ENCODE measurements around the gene ZBTB21.

ZBTB21 gene

GRCh38 chr21:42010507-42011495 is 641 bp upstream of the ZBTB21 start:
- Histone ChIP-seq H3K9ac (ENCODE audit: insufficient read length, low read depth) (peak overlapping the region; percentile 92), H3K4me3 (ENCODE audit: insufficient read length, low read depth) (peak overlapping the region; percentile 73), H3K36me3 (ENCODE audit: insufficient read depth, insufficient read length, low read length) (peaks cover 13% of the 10 kb centered on the region), H3K27me3 (ENCODE audit: insufficient read depth, insufficient read length) (peaks cover 17% of the 10 kb centered on the region), H3K9me3 (ENCODE audit: insufficient read depth, low read length) (peaks cover 10% of the 10 kb centered on the region; the same call in 1 of the 2 replicates), H3K4me1 (ENCODE audit: insufficient read depth, insufficient read length) (peaks cover 2% of the 10 kb centered on the region)
- TF ChIP-seq YY1 (IDR thresholded peaks at IDR 0.05; ENCODE audit: insufficient read depth, insufficient read length): no peak
- no peak for TF ChIP-seq SUZ12 (IDR thresholded peaks at IDR 0.05; ENCODE audit: extremely low read depth, insufficient read depth, insufficient read length)
- no peak for TF ChIP-seq ZNF274 (IDR thresholded peaks at IDR 0.05; ENCODE audit: low read depth, low read length)
- no peak for DNase-seq (ENCODE audit: low read depth, low spot score)

DNA sequence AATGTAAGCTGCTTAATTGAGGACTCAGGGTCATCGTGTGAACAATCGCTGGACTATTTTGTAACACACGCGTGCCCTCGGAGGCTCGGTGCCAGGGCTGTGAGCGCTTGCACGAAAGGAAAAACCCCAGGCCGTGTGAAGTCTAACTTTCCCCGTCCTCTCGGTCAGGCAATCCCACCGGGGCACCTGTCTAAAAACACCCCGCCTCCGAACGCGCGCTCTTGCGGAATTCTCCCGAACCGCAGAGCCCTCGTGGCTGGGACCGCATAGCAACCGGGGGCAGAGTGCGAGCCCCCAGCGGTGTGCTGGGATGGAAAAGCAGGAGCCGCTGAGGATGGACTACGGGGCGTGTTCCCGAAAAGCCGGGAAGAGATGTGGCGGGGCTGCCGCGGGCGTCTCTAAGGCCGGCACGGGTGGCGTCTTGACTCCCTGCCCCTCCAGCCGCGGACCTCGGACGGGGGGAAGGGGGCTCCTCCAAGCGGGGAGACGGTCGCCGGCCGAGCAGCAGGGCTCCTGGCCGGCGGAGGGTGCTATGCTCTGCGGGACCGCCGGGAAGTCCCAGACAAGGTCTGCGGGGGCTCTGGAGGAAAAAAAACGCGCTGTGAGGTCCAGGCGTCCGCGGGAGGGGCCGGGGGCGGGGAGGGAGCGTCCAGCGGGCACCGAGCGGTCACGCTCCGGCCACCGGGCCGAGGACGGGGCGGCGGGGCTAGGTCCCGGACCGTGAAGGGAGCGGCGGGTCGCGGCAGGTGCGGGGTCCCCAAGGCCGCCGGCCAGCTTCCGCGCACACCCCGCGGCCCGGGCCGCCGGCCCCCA is 936 bp downstream of the ZBTB21 start:
- no peaks in the 10 kb centered on the region for H3K9me3 ChIP-seq (ENCODE audit: insufficient read depth, low read length)
- H3K9ac ChIP-seq (ENCODE audit: insufficient read length, low read depth): peak overlapping the region; percentile 93
- peak overlapping the region; percentile 84 for H3K4me3 ChIP-seq (ENCODE audit: insufficient read length, low read depth)
- H3K36me3 ChIP-seq (ENCODE audit: insufficient read depth, insufficient read length, low read length): peaks cover 13% of the 10 kb centered on the region
- no peak for DNase-seq (ENCODE audit: low read depth, low spot score)
- TF ChIP-seq SUZ12 (IDR thresholded peaks at IDR 0.05; ENCODE audit: extremely low read depth, insufficient read depth, insufficient read length): no peak
- TF ChIP-seq YY1 (IDR thresholded peaks at IDR 0.05; ENCODE audit: insufficient read depth, insufficient read length): no peak
- no peak for TF ChIP-seq ZNF274 (IDR thresholded peaks at IDR 0.05; ENCODE audit: low read depth, low read length)
- H3K27me3 ChIP-seq (ENCODE audit: insufficient read depth, insufficient read length): peaks cover 16% of the 10 kb centered on the region
- H3K4me1 ChIP-seq (ENCODE audit: insufficient read depth, insufficient read length): peaks cover 2% of the 10 kb centered on the region

DNA sequence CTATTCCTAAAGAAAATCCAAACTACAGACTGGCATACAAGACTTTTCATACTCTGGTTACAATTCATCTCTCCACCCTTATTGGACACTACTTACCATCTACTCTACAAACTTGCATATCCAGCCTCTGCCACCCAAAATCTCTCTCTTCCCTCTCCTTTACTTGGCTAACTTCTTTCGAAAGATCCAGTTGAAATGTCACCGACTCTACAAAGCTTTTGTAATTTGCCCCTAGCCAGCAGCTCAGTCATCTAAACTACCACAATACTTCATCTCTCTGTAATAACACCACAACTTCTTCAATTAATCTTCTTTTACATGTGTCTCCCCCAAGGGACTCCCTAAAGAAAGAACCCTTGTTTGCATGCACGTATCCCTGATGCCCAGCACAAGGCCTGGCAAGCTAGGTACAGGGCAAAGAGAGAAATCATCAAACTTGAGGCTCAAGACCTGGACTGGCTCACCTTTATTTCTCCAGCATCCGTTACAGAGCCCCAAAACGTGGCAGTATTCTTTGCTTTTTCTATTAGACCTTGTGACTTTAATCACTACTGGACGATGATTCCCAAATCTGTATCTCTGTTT is 2.7 kb downstream of the ZBTB21 start:
- H3K9ac ChIP-seq (ENCODE audit: insufficient read length, low read depth): no peak overlapping the region
- peaks cover 14% of the 10 kb centered on the region for H3K27me3 ChIP-seq (ENCODE audit: insufficient read depth, insufficient read length)
- peaks cover 16% of the 10 kb centered on the region for H3K36me3 ChIP-seq (ENCODE audit: insufficient read depth, insufficient read length, low read length)
- DNase-seq (ENCODE audit: low read depth, low spot score): no peak
- H3K9me3 ChIP-seq (ENCODE audit: insufficient read depth, low read length): no peaks in the 10 kb centered on the region
- H3K4me1 ChIP-seq (ENCODE audit: insufficient read depth, insufficient read length): peaks cover 2% of the 10 kb centered on the region
- no peak overlapping the region for H3K4me3 ChIP-seq (ENCODE audit: insufficient read length, low read depth)
- TF ChIP-seq ZNF274 (IDR thresholded peaks at IDR 0.05; ENCODE audit: low read depth, low read length): no peak
- no peak for TF ChIP-seq YY1 (IDR thresholded peaks at IDR 0.05; ENCODE audit: insufficient read depth, insufficient read length)
- no peak for TF ChIP-seq SUZ12 (IDR thresholded peaks at IDR 0.05; ENCODE audit: extremely low read depth, insufficient read depth, insufficient read length)

- Histone ChIP-seq H3K9me3 (ENCODE audit: insufficient read depth, low read length) (no peaks in the 10 kb centered on the region), H3K36me3 (ENCODE audit: insufficient read depth, insufficient read length, low read length) (peaks cover 22% of the 10 kb centered on the region), H3K4me1 (ENCODE audit: insufficient read depth, insufficient read length) (peaks cover 2% of the 10 kb centered on the region), H3K4me3 (ENCODE audit: insufficient read length, low read depth) (no peak overlapping the region), H3K27me3 (ENCODE audit: insufficient read depth, insufficient read length) (peaks cover 7% of the 10 kb centered on the region), H3K9ac (ENCODE audit: insufficient read length, low read depth) (no peak overlapping the region)
- no peak for DNase-seq (ENCODE audit: low read depth, low spot score)
- no peak for TF ChIP-seq SUZ12 (IDR thresholded peaks at IDR 0.05; ENCODE audit: extremely low read depth, insufficient read depth, insufficient read length)
- TF ChIP-seq YY1 (IDR thresholded peaks at IDR 0.05; ENCODE audit: insufficient read depth, insufficient read length): no peak
- TF ChIP-seq ZNF274 (IDR thresholded peaks at IDR 0.05; ENCODE audit: low read depth, low read length): no peak
These were observed 3.4 kb downstream of the ZBTB21 start for GRCh38 chr21:42006765-42007164.

DNA sequence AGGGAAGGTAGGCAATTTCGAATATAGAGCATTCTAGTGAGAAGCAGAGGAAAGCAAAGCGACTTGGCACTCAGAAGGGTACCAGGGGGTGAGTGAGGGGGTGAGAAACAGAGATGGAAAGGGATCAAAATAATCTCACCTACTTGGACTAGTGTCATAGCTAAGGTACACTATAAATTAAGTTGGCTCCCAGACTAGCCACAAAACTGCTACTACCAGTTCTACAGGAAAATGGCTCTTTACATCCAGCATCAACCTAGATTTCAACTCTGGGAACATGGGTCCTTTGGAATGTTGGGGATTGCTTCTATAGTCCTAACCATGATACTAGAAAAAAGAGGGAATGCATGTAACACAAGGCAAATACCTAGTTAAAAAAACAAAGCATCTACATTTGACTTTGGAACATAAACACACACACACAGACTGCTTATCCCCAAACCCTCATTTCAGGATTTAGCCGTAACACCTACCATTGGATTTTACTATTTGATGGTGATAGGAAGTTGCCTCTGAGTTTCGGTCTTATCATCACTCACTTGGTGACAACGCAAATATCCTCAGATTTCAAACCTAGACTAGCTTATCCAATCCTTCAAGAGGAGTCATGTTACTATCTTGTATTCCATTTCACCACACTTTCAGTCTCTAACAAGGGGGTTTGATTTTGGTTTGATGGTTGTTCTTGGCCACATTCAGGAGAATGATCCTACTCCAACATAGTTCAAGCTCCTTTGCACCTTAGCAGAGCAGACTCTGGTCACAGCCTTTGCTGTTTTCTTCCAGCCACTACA is 5.6 kb downstream of the ZBTB21 start:
- H3K36me3 ChIP-seq (ENCODE audit: insufficient read depth, insufficient read length, low read length): peaks cover 39% of the 10 kb centered on the region
- no peak for TF ChIP-seq ZNF274 (IDR thresholded peaks at IDR 0.05; ENCODE audit: low read depth, low read length)
- no peak for TF ChIP-seq SUZ12 (IDR thresholded peaks at IDR 0.05; ENCODE audit: extremely low read depth, insufficient read depth, insufficient read length)
- TF ChIP-seq YY1 (IDR thresholded peaks at IDR 0.05; ENCODE audit: insufficient read depth, insufficient read length): no peak
- H3K4me1 ChIP-seq (ENCODE audit: insufficient read depth, insufficient read length): no peaks in the 10 kb centered on the region
- no peaks in the 10 kb centered on the region for H3K9me3 ChIP-seq (ENCODE audit: insufficient read depth, low read length)
- H3K9ac ChIP-seq (ENCODE audit: insufficient read length, low read depth): no peak overlapping the region
- H3K27me3 ChIP-seq (ENCODE audit: insufficient read depth, insufficient read length): no peaks in the 10 kb centered on the region
- H3K4me3 ChIP-seq (ENCODE audit: insufficient read length, low read depth): no peak overlapping the region
- no peak for DNase-seq (ENCODE audit: low read depth, low spot score)

GRCh38 chr21:42003051-42003461 is 7.1 kb downstream of the ZBTB21 start:
- Histone ChIP-seq H3K27me3 (ENCODE audit: insufficient read depth, insufficient read length) (no peaks in the 10 kb centered on the region), H3K4me1 (ENCODE audit: insufficient read depth, insufficient read length) (no peaks in the 10 kb centered on the region), H3K9ac (ENCODE audit: insufficient read length, low read depth) (no peak overlapping the region), H3K4me3 (ENCODE audit: insufficient read length, low read depth) (no peak overlapping the region), H3K36me3 (ENCODE audit: insufficient read depth, insufficient read length, low read length) (peaks cover 43% of the 10 kb centered on the region), H3K9me3 (ENCODE audit: insufficient read depth, low read length) (no peaks in the 10 kb centered on the region)
- TF ChIP-seq ZNF274 (IDR thresholded peaks at IDR 0.05; ENCODE audit: low read depth, low read length) (no peak), YY1 (IDR thresholded peaks at IDR 0.05; ENCODE audit: insufficient read depth, insufficient read length) (no peak), SUZ12 (IDR thresholded peaks at IDR 0.05; ENCODE audit: extremely low read depth, insufficient read depth, insufficient read length) (no peak)
- DNase-seq (ENCODE audit: low read depth, low spot score): no peak
